Dermis blood vessel endothelial cell (primary cell): ENCODE data around the gene LSG1. TPM values are rescaled to one million over a fixed set of nuclear protein-coding genes. Genes with fewer than 3 reads are reported as not detected.
"Not testable (repeated sequence)": the region's sequence is repeated elsewhere in the genome, so short reads cannot be mapped to it uniquely, and the experiment has no call there.

Experiments used
- DNase-seq: peaks from one replicate; pipeline ENCODE4 v3.0.0; 2010
- total RNA-seq: library from RNA; depleted of rRNA; stranded (reverse); fragments of >200 nt; gene quantifications from 2 replicates; pipeline ENCODE4 v1.2.3, GENCODE V29; 2014

Gene LSG1
- total RNA-seq, 1 donor from 2014 or later = 72.8 TPM

DNA sequence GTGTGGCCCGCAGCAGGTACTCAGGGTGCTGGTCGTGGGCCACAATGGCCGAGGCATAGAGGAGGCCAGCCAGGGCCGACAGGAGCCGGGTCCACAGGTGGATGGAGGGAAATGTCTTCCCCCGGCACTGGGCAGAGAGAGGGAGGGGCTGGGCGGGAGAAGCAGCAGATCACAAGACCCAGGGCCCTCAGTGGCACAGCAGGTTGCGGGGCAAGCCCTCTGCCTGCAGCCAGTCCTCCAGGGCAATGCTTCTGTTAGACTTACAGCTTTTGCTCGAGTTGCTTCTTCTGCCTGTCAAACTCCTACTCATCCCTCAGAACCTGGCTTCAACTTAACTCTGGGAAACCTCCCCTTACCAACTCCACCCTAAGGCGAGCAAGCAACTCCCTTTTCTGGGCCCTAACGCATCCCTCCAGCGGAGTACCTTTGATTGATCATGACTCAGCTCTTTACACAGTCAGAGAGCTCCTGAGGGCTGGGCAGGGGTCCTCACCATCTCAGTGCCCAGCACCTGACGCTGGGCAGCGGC lies 54.8 kb downstream of the LSG1 start:
- DNase-seq = no peak

DNA sequence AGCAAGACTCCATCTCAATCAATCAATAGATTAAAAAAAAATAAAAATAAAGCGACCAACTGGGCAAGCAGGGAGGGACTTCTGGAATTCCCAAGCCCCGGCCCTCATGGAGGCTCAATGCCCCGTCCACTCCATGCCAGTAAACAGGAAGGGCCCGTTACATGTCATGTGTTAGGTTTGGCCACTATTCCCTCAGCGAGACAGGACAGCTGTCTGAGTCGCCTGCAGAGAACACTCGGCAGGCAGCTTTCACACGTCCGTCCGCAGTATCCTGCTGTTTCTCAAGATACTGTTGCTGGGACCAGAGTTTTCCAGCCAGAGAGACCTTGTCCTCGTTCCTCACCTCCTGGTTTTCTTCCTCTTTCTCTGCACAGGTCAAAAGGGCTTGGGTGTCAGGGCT lies 56.8 kb downstream of the LSG1 start:
- no peak for DNase-seq

DNA sequence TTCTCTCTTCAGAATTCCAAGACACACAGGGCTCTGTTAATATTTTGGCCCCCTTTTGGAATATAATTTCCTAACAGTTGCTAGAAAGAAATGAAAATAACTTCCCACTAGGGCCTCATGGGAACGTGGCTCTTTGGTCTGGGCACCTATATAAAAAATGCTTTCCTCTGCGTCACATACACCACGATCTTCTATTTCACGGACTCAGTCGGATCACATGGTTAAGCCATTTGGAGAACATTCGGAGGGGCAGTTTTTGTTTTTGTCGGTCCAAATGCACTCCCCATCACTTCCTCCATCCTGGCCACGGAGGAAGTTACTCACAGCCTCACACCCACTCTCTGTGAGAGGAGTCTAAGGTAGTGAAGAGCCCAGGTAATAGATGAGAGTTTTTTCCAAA lies 59.8 kb downstream of the LSG1 start:
- DNase-seq = no peak

DNA sequence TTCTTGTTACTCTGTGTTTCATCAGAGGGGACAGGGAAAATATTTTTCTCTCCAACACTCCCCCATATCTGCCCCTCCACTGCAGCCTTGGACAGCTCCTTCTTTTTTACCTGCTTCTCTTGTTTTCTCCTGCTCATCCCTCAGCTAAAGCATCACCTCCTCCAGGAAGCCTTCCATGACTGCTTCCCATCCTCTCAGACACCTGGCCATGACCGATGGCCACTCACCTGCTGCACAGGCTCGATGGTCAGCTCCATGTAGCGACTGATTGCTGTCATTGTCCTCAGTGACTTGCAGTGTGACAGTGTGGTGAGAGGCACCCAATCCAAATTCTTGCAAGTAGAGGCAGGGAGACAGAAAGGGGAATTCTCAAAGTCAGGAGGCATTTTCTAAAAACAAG lies 61.3 kb downstream of the LSG1 start:
- DNase-seq = no peak

DNA sequence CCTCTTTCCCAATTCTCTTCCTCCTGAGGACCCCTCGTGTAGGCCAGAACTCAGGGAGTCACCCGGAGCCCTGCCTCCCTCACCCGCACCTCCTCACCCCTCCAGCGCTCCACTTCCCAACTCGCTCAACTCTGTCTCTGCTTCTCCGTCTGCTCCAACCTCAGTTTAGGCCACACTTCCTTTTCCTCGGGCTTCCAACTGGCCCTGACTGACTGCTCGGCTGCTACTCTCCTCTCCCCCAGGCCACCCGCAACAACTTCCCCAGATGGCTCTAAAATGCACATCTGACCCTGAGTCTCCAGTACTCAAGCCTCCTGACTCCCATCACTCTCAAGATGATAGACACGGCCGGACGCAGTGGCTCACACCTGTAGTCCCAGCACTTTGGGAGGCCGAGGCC lies 62.4 kb downstream of the LSG1 start:
- no peak for DNase-seq

DNA sequence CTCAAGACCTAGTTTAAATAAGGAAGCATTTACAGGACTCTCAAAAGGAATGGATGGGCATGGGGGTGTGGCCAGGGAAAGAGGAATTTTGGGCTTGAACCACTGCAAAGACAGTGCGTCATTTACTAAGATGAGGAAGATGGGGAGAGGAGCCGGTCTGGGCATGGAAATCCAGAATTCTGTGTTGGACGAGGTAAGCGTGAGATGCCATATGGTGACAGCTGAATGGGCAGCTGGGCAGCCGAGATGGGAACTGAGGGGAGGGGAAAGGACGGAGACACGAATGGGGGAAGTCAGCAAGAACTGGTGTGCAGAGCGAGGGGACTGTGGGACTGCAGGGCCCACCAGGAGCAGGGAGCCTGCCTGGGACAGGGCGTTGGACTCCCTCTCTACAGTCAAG lies 63.0 kb downstream of the LSG1 start:
- DNase-seq = no peak

DNA sequence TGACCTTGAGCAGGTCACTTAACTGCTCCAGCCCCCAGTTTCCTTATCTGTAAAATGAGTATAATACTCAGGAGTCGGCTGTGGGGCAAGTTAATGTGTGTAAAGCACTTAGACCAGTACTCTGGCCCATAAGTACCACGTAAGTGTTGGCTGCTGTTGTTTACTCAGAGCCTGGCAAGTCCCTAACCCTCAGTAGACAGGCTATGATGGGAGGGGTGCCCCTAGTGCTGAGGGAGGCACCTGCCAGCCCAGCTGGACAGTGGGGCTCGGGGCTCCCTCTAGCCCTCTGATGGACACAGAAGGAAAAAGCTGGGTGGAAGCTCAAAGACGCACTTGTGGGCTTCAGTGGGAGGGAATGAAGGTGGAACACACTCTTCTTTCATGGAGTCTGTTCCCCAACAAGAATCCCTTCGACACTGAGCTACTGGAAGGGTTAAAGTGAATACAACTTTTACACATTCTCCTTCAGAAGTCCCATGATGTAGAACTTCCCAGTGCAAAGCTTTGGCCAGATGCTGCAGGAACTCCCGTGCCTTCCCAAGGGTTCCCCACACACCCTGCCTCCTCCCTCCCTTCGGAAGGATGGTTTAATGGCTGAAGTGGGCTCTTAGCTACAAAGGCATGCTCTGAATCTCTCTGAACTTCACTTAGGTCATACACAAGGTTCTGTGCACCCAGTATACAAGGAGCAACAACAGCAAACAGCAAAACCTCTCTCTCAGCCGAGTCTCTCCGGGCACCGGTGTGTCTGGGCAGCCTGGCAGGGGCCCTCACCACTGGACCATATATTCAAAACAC lies 64.2 kb downstream of the LSG1 start:
- no peak for DNase-seq

DNA sequence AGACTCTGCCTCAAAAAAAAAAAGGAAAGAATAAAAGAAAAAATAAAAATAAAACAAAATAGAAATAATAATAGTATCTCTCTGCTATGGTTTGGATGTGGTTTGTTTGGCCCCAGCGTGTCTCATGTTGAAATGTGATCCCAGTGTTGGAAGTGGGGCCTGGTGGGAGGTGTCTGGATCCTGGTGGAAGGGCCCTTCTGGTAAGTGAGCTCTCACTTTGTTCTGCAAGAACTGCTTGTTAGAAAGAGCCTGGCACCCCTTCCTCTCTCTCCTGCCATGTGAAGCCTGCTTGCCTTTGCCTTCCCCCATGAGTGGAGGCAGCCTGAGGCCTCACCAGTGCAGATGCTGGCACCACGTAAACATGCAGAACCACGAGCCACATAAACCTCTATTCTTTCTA lies 65.0 kb downstream of the LSG1 start:
- DNase-seq = no peak

DNA sequence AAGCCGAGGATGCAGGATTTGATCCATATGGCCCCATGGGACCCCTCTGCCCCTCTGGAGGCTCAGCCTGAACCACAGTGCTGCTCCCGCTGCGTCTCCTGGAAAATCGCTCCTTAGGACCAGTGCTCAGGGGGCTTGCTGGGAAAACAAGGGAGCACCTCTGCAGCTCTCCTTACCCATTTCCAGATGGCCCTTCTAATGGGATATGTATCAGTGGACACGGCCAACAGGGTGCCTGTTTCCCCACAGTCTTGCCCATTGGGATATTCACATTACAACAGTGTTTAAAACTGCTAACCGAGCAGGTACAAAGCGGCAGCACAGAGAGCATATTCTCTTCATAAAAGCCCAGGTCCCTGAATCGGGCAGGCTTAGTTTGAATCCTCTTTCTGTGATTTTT lies 65.8 kb downstream of the LSG1 start:
- no peak for DNase-seq

DNA sequence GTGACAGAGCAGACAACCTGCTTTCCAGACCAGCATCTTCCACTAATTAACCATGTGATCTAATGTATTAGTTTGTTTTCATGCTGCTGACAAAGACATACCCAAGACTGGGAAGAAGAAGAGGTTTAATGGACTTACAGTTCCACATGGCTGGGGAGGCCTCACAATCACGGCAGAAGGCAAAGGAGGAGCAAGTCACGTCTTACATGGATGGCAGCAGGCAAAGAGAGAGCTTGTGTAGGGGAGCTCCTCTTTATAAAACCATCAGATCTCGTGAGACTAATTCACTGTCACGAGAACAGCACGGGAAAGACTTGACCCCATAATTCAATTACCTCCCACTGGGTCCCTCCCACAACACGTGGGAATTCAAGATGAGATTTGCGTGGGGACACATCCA lies 66.7 kb downstream of the LSG1 start:
- DNase-seq = not testable (repeated sequence)

DNA sequence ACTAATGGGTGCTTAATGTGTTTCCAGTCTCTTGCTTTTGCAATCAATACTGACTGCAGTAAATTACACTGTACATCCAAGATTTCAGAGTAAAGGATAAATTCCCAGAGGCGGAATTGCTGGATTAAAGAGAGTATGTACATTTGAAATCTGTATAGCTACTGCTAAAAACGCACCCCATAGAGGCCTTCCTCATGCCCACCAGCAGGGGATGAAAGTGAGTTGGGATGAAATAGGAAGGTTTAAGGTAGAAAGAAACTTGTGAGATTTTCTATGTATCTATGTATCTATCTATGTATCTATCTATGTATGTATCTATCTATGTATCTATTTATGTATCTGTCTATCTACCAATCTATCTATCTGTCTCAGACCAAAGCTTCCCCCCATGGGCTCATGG lies 67.2 kb downstream of the LSG1 start:
- DNase-seq = peak; percentile 33

DNA sequence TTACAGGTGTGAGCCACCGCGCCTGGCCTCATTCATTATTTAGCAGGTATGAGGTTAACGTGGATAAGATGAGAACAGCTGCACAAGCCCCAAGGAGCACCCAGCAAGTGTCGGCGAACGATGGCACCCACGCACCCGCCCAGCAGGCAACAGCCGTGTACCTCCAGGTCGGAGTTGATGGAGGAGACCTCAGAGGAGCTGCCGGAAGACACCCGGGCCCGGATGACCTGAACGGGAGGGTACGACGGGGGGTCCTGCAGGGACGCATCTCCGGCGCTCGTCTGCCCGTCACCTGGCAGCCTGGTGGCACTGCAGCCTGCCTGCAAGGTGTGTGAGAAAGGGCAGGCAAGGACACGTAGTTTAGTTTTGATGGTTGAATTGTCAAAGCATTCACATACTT lies 67.9 kb downstream of the LSG1 start:
- DNase-seq = no peak

DNA sequence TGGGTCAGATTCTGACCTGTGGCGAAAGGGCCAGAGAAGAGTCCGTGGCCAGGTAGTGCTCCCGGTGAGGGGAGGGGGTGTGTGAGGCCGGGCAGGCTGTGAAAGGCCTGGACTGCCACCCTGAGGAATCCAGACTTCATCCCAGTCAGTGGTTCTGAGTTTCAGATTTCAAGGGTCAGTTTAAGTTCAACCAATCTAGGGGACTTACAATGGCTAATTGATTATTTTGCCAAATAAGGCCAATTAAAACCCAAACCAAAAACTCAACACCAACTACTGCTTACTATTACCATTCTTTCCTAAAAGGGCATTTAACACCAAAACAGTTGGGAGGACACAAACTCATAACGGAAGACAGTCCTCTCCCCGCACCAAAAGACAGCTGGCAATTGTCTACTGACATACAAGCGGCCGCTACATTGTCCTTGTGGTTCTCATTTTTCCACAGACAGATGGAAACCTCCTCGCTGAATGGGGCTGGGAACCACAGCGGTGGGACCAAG lies 69.3 kb downstream of the LSG1 start:
- no peak for DNase-seq

DNA sequence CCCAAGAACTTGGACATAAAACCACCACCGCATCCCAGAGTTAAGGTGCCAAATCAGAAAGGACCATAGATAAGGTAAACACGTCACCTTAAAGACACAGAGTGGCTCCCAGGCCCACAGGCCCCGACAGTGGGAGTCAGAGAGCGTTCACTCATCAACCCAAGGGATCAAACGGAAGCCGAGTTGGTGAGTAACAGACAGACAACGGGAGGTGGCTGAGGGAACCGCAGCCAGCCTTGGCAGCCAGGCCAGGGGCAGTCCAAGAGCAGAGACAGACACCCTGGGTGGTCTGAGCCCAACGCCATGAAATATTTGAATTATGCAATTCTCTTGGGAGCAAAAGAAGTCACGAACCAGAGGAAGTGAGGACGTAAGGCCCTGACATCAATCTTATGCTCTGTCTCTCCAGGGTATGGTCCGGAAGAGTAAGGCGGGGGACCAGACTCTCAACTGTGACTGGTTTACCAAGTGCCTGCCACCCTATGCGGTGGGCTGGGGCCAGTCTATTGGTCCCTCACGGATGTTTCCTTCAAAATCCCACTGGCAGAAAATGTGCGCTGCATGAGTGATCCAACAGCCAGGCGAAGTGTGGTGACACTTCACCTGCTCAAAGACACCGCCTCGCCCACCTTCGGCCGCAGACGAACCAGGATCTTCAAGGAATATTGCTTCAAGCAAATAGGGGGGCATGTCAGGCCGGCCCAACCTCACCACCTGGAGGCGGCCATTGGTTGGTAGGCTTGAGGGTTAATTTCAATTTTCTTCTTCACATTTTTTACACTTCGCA lies 73.0 kb downstream of the LSG1 start:
- peak; percentile 31 for DNase-seq

DNA sequence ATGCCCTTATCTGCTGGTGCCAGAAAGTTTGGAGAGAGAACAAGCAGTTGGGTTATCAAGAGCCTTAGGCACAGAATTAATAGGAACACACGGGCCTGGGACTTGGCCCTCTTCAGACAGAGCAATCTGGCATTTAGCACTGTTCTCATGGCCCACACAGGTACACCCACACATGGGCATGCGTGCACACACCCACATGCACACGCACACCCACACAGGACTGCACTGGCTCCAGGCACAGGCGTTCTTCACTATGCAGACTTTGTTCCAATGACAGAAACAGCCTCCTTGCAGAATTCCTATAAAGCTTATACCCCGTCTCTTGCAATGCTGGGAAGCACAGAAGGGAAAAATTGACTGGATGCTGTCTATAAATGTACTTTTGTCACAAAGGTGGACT lies 75.1 kb downstream of the LSG1 start:
- DNase-seq = no peak

DNA sequence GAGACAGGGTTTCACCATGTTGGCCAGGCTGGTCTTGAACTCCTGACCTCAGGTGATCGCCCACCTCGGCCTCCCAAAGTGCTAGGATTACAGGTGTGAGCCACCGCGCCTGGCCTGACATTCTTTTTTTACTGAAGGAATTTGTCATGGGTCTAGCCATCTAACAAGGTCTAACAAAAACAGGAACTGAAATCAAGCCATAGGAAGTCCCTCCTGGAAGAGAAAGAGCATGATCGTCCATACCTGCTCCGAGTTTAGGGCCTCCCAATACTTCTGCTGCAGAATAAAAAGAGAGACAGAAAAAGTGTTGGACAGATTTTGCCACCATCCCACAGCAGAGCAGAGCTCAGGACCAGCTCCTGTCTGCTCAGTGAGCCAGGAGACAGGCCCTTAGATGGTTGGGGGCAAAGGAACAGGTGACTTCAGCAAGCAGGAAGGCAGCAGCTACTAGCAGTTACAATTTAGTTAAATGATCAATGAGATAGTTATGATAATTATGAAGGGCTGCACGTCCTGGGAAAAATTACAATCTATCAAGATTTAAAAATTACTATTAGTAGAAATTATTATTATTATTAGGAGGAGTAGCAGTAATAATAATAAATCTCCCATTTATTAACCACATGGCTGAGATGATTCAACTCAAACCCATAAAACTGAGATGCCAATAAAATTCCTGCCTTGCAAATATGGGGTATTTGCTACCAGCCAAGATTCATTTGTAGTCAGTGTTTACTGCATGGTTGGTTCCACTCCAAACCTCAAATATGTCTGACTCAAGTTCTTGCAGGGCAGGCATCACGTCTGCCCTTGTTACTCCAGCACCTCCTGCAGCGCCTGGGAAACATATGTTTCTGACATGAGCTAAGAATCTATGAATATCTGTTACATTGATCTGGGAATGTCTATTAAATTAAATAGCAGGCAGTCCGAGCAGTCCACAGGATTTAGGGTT lies 78.9 kb downstream of the LSG1 start:
- DNase-seq = peak; percentile 46

Other genes starting within 250 kb of the LSG1 start
- gene ATP13A3, start 185.2 kb downstream of the LSG1 start, total RNA-seq = 145 and 196 TPM in 2 replicates
- gene TMEM44, start 38.8 kb downstream of the LSG1 start, total RNA-seq = 50.3 and 96.5 TPM in 2 replicates
- gene FAM43A, start 13.7 kb upstream of the LSG1 start, total RNA-seq = 313 and 423 TPM in 2 replicates